Measurements from ENCODE around the gene PODNL1.

GRCh38 chr19:13981988-13982501, 43.8 kb upstream of the PODNL1 start:
- no peak for TF ChIP-seq CTCF (IDR thresholded peaks at IDR 0.05; ENCODE audit: poor library complexity)
- no peak for TF ChIP-seq EZH2 (IDR thresholded peaks at IDR 0.05; ENCODE audit: borderline replicate concordance)
- no peak for TF ChIP-seq EZH2phosphoT487 (IDR thresholded peaks at IDR 0.05; ENCODE audit: low read depth, severe bottlenecking, unreplicated experiment)
